ENCODE results near the gene CCNT1. TPM values are rescaled to one million over a fixed set of nuclear protein-coding genes. Genes with fewer than 3 reads are reported as not detected.

CCNT1 gene
- polyA plus RNA-seq, 1 donor = 18.4 TPM

GRCh38 chr12:48640854-48641253 is 75.7 kb downstream of the CCNT1 start:
- no peak for DNase-seq (ENCODE audit: low read depth)

- no peak for DNase-seq (ENCODE audit: low read depth)
These were observed 76.1 kb downstream of the CCNT1 start for GRCh38 chr12:48640428-48640827.

Other genes starting within 250 kb of the CCNT1 start
- not detected for gene ANP32D, start 244.1 kb downstream of the CCNT1 start, polyA plus RNA-seq (ENCODE audit: insufficient read length)
- 0.44 TPM for gene C12orf54, start 234.2 kb downstream of the CCNT1 start, polyA plus RNA-seq (ENCODE audit: insufficient read length)
- gene OR8S1, start 191.1 kb downstream of the CCNT1 start, polyA plus RNA-seq (ENCODE audit: insufficient read length) = not detected
- gene LALBA, start 146.7 kb downstream of the CCNT1 start, polyA plus RNA-seq (ENCODE audit: insufficient read length) = not detected
- gene KANSL2, start 34.5 kb downstream of the CCNT1 start, polyA plus RNA-seq (ENCODE audit: insufficient read length) = 32.6 TPM
- gene ADCY6, start 72.4 kb upstream of the CCNT1 start, polyA plus RNA-seq (ENCODE audit: insufficient read length) = 35.9 TPM
- gene CACNB3, start 101.8 kb upstream of the CCNT1 start, polyA plus RNA-seq (ENCODE audit: insufficient read length) = 13.8 TPM
- gene DDX23, start 135.5 kb upstream of the CCNT1 start, polyA plus RNA-seq (ENCODE audit: insufficient read length) = 67.3 TPM
- gene RND1, start 149.2 kb upstream of the CCNT1 start, polyA plus RNA-seq (ENCODE audit: insufficient read length) = 0.38 TPM
- gene FKBP11, start 208.8 kb upstream of the CCNT1 start, polyA plus RNA-seq (ENCODE audit: insufficient read length) = 19.7 TPM
- gene ARF3, start 240.8 kb upstream of the CCNT1 start, polyA plus RNA-seq (ENCODE audit: insufficient read length) = 42.5 TPM

Data from forelimb muscle (tissue), 1 donor.